HG02840 (cell line): ENCODE data around the gene NSFL1C.

Experiments used
- ATAC-seq: cut with Tn5 transposase; IDR thresholded peaks from one replicate; pipeline ENCODE4 v1.9.1; 2021; ENCODE audit warnings: mild to moderate bottlenecking, moderate library complexity, moderate number of reproducible peaks; ENCODE audit not compliant: unreplicated experiment, low FRiP score

The NSFL1C gene

DNA sequence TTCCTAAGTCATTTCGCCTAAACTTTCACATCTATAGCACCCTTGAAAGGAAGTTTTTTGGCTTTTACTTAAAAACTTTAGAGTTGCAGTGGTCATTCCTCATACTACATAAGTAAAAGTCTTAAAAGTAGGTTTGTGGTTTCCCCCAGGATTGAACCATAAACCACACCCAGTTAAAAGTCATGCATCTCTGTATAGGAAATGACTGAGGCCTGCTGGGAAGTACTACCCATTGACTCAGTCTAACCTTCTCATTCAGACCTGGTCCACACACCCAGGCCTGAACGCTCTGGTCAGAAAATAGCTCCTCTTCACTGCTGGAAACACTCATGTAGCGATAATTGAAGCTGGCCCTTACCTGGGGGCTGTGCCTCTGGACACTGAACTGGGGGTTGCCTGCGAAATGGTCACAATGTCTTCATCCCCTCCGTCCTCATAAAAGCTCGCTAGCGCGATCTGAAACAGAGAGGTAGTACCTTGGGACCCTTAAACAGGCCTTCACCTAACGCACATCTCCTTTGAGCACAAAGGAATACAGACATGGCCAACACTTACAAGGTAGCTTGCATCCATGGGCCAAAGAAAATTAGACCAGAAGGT lies 2.6 kb downstream of the NSFL1C start:
- ATAC-seq = no peak

DNA sequence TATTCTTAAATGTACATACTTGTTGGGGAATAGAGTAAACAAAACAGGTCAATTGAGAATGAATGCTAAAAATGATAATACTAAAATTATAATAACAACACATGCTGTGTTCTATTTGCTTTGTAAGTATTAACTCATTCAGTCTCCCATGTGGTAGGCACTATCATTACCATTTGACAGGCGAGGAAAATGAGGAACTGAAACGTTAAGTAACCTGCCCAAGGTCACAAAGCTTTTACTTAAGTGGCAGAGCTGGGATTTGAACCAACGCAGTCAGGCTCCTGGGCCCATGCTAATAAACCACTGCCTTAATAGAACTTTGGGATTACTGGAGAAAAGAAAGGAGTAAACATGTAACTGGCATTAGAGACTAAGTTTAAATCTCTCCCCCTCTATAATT lies 3.8 kb downstream of the NSFL1C start:
- ATAC-seq = no peak

DNA sequence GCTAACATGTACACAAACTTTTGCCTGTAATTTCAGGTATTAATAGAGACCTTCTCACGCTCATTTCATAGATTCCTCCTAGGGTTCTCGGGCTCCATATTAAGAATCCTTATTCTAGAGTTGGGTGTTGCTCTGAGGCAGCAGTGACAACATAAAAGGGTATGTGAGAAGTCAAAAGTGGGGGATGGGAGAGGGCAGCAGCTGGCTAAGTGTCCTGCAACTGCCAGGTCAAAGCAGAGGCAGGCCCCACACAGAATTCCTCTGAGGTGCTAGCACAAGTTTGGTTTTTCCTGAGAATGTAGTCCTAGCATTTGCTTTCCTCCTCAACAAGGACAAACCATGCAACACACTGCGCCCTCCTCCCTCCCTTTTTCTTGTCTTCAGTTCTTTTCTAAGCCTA lies 4.6 kb downstream of the NSFL1C start:
- no peak for ATAC-seq

DNA sequence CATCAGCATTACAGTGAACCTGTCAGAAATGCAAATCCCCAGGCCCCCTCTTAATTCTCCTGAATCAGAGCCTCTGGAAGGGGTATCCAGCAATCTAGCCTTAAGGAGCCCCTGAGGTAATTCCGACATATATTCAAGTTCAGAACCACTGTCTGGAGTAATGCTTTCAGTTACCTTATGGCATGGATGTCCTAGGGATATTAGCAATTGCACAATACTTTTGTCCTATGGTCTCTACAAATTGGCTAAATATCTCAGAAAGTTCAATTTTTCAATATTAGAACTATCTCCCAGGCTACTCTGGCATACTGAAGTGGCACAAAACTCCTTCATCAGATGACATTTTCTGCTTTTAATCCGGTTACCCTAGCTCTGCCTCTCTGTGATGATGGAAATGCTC lies 6.4 kb downstream of the NSFL1C start:
- ATAC-seq = no peak

DNA sequence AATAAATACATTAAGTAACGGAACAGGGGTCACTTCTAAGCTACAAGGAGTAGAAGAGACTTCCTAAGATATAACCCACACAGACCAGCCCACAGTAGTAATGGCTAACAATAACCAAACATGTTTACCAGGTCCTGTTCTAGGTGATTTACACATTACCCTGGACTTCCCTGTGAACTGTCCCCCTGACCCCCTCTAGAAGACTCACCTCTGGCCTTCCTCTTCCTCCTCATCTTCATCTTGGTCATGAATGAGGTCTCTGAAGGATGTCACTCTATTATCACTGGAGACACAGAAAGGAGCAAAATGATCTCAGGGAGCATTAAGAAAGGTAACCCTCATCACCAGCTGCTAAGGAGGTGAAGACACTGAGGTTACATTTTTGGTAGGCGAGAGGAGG lies 8.7 kb downstream of the NSFL1C start:
- no peak for ATAC-seq

DNA sequence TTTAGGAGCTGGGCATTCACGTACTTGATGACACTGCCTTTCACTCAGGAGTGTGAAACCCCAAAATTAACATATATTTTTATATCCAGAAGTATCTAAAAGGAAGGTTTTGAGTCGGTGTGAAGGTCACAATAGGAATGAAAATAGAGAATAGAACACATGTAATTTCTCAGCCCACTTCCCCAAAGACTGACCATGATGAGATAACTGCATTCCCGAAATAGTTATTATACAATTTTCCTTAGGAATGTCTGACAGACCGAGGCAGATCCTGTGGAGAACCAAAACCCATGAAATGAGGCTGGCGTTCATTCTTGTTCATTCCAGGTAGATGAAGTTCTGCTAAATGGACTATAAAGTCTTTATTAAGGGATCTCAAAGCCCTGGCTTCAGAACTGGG lies 10.3 kb downstream of the NSFL1C start:
- no peak for ATAC-seq

DNA sequence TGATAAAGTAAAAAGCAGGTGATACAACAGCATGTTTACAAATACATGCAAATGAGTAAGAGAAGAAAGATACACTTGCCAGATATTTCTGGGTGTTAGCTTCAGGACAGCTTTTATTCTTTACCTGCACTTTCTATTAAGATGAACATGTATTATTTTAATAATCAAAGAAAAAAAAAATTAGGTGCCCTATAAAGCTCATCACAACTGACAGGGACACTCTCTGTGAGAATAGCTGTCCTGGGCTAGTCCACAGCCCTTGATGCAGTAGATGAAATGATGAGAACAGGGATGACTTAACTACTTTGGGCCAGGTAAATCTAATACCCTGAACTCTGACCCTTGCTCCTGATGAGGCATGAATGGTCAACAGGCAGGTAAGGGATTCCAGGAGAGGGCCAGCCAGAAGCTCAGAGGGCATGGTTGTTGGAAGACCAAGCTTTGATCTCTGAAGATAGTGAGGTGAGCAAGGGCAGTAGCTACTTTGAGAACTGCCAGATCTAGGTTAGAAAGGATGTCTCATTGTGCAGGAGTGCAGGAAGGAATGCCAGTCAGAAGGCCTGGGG lies 15.6 kb downstream of the NSFL1C start:
- no peak for ATAC-seq

DNA sequence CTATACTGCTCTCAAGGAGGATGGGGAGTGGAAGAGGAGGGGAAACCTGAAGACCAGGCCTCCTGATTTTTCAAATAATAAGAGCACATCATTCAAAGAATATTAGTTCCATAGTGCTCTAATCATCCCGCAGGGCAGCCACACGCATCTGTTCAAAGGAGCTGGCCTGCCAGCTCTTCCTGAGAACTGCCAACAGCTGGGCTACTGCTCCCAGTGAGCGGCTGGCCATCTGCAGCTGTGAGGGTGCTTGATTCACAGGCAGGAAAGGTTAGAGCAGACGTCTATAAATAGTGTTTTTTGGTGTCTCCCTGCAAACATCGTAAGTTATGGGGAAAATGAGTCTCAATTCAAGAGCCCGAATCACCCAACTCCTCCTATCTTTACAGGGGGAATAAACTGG lies 17.3 kb downstream of the NSFL1C start:
- ATAC-seq = no peak

DNA sequence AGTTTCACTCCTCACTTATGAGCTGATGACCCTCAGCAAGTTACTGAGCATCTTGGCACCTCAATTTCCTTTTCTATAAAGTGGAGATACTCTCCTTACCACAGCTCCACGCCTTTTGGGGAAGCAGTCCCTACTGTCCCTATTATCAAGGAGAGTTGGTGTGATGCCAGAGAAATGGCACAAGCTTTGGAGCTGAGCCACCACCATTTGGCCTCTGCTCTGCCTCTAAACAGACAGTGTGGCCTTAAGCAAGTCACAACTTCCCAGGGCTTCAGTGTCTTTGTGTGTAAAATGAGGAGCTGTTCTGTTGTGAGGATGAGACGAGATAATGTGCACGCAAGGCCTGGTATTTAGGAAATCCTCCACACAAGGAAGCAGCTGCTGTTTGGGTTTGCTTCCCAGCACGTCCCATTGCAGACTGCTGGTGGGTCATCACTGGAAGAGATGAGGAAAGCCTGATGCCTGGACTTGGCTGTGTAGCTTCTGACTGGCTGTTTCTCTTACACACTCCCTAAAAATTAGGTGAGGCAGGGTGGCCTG lies 18.5 kb downstream of the NSFL1C start:
- ATAC-seq = no peak

DNA sequence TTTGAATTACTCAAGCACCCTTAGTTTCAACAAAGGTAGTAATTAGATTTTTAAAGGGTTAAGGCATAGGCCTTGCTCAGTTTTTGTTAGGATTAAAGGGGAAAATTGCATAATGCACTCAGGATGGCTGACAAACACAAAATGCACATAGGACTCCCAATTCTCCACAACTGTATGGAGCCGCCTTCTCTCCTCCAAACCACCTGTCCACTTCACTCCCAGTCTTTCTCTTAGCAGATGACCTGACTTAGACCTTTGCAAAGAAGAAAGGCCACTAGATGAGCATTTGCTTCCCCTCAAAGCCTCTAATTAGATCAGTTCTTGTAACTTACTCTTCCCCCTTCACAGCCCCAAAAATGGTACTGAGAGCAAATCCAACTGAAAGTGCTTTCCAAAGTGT lies 20.1 kb downstream of the NSFL1C start:
- ATAC-seq = no peak

DNA sequence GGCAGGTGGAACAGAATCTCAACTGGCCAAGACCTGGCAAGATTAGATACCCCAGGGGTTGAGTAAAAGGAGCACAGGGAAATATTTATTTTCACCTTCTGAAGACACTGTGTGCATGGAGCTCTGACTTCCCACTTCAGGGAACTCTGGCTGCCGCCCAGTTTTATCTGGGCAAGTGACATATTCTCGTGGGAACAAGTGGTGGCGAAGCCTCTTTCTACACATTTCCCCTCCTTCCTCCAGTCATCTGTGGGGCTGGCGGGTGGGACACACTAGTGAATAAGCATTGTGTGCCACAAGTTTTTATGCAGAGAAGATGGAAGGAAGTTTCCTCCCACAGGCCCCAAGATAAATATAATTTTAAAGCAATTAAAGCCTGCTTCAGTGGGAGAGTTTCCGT lies 23.6 kb downstream of the NSFL1C start:
- ATAC-seq = no peak

DNA sequence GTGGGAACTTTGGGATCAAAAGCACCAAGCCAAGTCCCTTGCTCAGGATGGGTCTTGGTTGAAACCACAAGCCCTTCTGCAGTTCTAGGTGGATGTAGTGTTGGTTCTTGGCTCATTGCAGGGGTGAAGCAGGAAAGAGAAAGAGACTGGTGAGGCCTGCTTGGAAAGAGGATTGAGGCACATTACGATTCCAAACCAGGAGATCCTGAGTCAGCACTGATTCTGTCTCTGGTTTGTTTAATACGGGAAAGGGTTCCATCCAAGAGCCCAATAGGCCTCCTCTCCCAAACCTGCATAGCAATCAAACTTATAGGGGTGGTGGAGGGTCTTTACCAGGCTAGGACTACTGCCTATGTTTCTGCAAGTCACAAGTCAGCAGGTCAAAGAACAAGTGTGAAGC lies 24.3 kb downstream of the NSFL1C start:
- no peak for ATAC-seq

DNA sequence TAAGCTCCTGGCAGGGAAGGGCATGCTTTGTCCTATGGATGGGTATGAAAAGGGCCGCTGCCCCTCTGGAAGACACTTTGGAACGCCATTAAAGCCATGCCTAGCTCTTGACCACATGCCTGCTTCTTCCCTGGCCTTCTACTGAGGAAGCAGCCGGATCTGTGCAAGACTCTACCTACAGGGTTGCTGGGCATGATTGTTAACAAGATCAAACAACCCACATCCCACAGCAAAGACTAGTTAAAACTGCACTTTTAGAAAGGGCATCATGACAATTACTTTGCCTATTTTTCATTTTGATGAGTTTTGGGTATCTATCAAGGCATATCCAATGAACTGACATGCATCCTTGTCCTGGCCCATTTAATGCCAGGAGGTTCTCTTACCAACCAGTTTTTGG lies 25.5 kb downstream of the NSFL1C start:
- ATAC-seq = no peak

DNA sequence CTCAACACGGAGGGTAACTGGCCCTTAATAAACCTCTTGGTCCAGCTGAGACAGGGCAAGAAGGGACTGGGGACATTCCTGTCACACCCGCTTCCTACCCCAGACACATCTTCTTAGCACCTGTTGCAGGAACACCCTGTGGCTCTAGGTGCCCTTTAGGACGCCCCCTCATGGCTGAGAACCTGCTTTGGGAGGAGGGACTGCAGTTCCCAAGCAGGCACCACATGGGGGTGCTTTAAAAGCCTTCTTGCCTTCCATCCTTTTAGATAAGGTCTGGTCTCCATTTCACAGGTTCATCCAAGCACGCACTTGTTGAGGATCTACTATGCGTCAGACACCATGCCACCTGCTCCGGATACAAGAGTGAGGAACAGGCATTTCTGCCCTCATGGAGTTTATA lies 26.6 kb downstream of the NSFL1C start:
- no peak for ATAC-seq

DNA sequence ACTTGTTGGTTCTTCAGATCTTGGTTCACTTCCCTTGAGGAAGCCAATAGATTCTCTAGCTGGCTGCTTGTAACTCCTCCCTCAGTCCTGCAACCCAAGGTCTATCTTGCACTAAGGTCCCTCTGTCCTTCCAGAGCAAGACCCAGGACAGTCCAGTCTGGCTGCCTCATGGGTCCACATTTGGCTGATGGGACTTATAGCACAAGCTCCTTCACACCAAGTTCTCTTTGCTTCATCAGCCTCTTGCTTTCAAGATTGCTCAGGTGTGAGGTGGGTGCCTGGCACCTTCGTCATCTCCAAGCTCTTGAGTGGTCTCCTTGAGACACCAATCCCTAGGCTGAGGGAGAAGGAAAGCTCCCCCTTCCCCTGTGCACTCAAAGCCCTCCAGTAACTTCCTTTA lies 28.3 kb downstream of the NSFL1C start:
- ATAC-seq = no peak

DNA sequence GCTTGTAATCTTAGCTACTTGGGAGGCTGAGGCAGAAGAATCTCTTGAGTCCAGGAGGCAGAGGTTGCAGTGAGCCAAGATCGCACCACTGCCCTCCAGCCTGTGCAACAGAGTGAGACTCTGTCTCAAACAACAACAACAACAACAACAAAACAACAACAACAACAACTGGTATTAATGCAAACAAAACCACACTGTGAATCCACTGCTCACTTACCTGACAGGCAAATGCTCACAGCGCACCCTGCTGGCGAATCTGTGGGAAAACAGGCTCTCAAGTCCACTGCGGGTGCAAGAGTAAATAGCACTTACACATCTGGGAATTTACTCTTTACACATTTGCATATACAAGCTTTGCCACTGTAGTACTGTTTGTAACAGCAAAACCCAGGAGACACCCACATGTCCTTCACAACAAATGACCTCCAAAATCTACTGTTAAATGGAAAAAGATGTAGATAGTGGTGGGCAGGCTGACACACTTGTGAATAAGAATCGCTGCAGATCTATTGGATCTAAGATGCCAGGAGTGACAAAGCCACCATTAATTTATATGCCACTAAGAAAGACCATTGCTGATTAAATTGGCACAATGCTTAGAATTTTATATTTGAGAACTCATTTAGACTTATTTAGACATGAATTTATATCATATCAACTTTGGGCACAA lies 29.3 kb downstream of the NSFL1C start:
- ATAC-seq = no peak

DNA sequence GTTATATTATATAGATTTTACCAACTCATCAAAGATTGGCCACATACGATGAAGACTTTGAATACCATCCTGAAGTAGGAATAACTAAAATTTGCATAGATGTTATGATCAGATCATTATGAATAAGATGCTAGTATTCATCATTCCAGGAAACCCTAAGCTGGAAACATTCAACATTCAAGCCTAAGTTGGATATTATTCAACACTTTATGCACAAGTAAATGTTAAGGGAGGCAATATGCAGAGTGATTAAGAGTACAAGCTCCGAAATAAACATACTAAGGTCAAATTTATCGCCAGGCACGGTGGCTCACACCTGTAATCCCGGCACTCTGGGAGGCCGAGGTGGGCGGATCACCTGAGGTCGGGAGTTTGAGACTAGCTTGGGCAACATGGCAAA lies 30.4 kb downstream of the NSFL1C start:
- ATAC-seq = no peak

DNA sequence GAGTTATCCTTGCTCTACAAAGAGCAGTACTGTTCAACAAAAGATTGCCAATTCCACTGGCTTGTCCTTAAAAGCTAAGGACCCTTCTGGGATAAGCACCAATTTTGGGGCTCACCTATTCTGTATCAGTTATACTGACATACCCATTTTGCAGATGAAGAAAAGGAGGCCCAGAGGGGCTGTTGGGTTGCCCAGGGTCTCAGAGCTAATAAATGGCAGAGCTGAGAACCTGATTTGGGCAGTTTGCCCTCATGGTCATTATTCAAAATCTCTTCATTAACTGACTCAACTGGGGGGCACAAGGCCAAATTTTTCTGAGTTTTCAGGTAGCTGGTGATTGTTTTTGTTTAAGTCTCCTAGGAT lies 31.3 kb downstream of the NSFL1C start:
- ATAC-seq = no peak

DNA sequence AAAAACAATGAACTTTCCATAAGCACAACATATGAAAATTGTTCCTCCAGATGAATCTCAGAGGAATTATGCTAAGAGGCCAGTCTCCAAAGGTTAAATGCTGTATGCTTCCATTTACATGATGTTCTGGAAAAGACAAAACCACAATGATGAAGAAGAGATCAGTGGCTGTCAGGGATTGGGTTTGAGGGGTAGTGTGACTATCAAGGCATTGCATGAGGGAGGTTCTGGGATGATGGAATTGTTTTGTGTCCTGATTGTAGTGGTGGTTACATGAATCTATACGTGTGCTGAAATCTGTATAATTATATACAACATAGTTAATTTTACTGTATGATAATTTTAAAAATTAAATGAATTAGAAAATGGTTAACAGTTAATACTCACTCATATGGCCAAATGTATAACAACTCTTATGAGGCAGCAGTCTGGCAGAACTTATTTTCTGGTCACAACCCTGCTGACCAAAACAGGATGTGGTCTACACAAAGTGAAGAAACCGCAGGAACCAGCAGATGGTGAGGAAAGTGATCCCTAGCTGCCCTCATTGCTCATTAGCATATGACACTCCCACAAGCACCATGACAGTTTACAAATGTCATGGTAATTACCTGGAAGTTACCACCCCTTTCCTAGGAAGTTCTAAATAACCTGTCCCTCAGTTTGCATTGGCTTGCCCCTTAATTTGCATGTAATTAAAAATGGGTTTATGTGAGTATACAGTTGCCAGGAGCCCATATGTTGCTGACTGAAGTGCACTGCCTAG lies 31.9 kb downstream of the NSFL1C start:
- ATAC-seq = peak; percentile 75

DNA sequence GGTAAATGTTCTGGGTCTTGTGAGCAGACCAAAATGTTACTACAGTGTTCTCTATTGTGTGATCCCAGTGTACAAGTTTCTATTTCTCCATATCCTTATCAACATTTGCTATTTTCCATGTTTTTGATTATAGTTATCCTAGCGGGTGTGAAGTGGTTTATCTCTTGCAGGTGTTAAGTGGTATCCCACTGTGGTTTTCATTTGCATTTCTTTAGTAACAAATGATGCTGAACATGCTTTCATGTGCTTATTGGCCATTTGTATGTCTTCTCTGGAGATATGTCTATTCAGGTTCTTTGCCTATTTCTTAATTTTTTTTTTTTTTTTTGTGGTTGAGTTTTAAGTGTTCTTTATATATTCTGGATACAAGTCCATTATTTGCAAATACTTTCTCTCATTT lies 35.5 kb downstream of the NSFL1C start:
- ATAC-seq = no peak

DNA sequence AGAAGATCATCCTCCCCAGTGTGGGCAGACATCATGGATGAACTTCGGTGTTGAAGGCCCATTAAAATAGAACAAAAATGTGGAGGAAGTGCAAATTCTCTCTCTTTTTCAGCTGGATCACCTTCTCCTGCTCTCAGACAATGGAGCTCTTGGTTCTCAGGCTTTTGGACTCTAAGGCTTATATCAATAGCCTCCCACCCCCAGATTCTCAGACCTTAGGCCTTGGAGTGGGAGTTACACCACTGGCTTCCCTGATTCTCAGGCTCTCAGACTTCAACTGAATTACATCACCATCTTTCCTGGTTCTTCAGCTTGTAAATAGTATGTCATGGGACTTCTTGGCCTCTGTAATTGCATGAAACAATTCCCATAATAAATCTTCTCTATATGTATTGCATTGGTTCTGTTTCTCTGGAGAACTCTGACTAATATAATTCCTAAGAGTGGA lies 36.6 kb downstream of the NSFL1C start:
- no peak for ATAC-seq
